DOHH2 (cell line): ENCODE results near the gene SHLD1.

Experiments
- H3F3A ChIP-seq: fragments of 200-600 bp; sonication (generic), shearing (Covaris generic); 2 replicates; pipeline ENCODE4 v1.6.0; 2016; ENCODE audit warnings: antibody characterized with exemption, mild to moderate bottlenecking; ENCODE audit not compliant: control insufficient read depth, insufficient read depth
- H3K27ac ChIP-seq: fragments of 200-600 bp; sonication (generic); 2 replicates; pipeline ENCODE4 v1.5.1; 2014; ENCODE audit warnings: low read depth, mild to moderate bottlenecking, low read length, moderate library complexity
- H3K27me3 ChIP-seq: fragments of 200-600 bp; sonication (generic); 2 replicates; pipeline ENCODE4 v1.6.1; 2014; ENCODE audit warnings: mild to moderate bottlenecking, low read length, mixed read lengths; ENCODE audit not compliant: control insufficient read depth
- H3K36me3 ChIP-seq: fragments of 200-600 bp; sonication (generic); 2 replicates; pipeline ENCODE4 v1.6.1; 2014; ENCODE audit warnings: mild to moderate bottlenecking, low read length, moderate library complexity, mixed read lengths; ENCODE audit not compliant: control insufficient read depth
- H3K4me1 ChIP-seq: fragments of 200-600 bp; sonication (generic); 2 replicates; pipeline ENCODE4 v1.6.1; 2014; ENCODE audit warnings: mild to moderate bottlenecking, low read length, mixed read lengths; ENCODE audit not compliant: control insufficient read depth
- H3K4me2 ChIP-seq: fragments of 200-600 bp; sonication (generic); 2 replicates; pipeline ENCODE4 v1.6.0; 2014; ENCODE audit warnings: mild to moderate bottlenecking, low read length, moderate library complexity
- H3K4me3 ChIP-seq: fragments of 200-600 bp; sonication (generic); 2 replicates; pipeline ENCODE4 v1.5.1; 2014; ENCODE audit warnings: mild to moderate bottlenecking, low read length, mixed read lengths
- H3K79me2 ChIP-seq: fragments of 200-600 bp; sonication (generic); 2 replicates; pipeline ENCODE4 v1.6.1; 2014; ENCODE audit warnings: mild to moderate bottlenecking, low read length, mixed read lengths; ENCODE audit not compliant: control insufficient read depth
- H3K9me2 ChIP-seq: fragments of 200-600 bp; sonication (generic); replicated peaks from 2 replicates; pipeline ENCODE4 v1.6.1; 2014; ENCODE audit warnings: mild to moderate bottlenecking, low read length, mixed read lengths; ENCODE audit not compliant: control insufficient read depth
- H3K9me3 ChIP-seq: fragments of 200-600 bp; sonication (generic); 2 replicates; pipeline ENCODE4 v1.6.1; 2014; ENCODE audit warnings: antibody characterized with exemption, low read length, mixed read lengths; ENCODE audit not compliant: control insufficient read depth, insufficient read depth
- H4K20me1 ChIP-seq: fragments of 200-600 bp; sonication (generic); 2 replicates; pipeline ENCODE4 v1.6.0; 2014; ENCODE audit warnings: low read depth, mild to moderate bottlenecking, antibody characterized with exemption, low read length, moderate library complexity; ENCODE audit not compliant: control insufficient read depth, insufficient read depth
- EZH2phosphoT487 ChIP-seq: fragments of 200-600 bp; sonication (generic); IDR thresholded peaks from 2 replicates; pipeline ENCODE4 v1.6.1; 2017; ENCODE audit warnings: borderline replicate concordance, mild to moderate bottlenecking, antibody characterized with exemption, low read length, moderate library complexity, mixed read lengths
- TF ChIP-seq, protein P1 (sequence below): fragments of 200-600 bp; sonication (generic); IDR thresholded peaks from one replicate; pipeline ENCODE4 v1.5.1; 2014; ENCODE audit warnings: antibody characterized with exemption, mild to moderate bottlenecking, low read depth, low read length; ENCODE audit not compliant: poor library complexity, severe bottlenecking

The SHLD1 gene

GRCh38 chr20:5888041-5888440 lies 137.8 kb downstream of the SHLD1 start:
- no peak for TF ChIP-seq EZH2phosphoT487
- TF ChIP-seq, protein P1, sequence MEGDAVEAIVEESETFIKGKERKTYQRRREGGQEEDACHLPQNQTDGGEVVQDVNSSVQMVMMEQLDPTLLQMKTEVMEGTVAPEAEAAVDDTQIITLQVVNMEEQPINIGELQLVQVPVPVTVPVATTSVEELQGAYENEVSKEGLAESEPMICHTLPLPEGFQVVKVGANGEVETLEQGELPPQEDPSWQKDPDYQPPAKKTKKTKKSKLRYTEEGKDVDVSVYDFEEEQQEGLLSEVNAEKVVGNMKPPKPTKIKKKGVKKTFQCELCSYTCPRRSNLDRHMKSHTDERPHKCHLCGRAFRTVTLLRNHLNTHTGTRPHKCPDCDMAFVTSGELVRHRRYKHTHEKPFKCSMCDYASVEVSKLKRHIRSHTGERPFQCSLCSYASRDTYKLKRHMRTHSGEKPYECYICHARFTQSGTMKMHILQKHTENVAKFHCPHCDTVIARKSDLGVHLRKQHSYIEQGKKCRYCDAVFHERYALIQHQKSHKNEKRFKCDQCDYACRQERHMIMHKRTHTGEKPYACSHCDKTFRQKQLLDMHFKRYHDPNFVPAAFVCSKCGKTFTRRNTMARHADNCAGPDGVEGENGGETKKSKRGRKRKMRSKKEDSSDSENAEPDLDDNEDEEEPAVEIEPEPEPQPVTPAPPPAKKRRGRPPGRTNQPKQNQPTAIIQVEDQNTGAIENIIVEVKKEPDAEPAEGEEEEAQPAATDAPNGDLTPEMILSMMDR, result no peak
- no peaks in the 10 kb centered on the region for H3K36me3 ChIP-seq
- no peaks in the 10 kb centered on the region for H3K9me2 ChIP-seq
- no peak overlapping the region for H3K4me3 ChIP-seq
- H4K20me1 ChIP-seq, result no peaks in the 10 kb centered on the region
- peaks cover 16% of the 10 kb centered on the region for H3K27me3 ChIP-seq
- no peak overlapping the region for H3K27ac ChIP-seq
- H3F3A ChIP-seq, result no peaks in the 10 kb centered on the region
- H3K79me2 ChIP-seq, result no peaks in the 10 kb centered on the region
- no peaks in the 10 kb centered on the region for H3K9me3 ChIP-seq
- H3K4me2 ChIP-seq, result no peak overlapping the region
- no peaks in the 10 kb centered on the region for H3K4me1 ChIP-seq

DNA sequence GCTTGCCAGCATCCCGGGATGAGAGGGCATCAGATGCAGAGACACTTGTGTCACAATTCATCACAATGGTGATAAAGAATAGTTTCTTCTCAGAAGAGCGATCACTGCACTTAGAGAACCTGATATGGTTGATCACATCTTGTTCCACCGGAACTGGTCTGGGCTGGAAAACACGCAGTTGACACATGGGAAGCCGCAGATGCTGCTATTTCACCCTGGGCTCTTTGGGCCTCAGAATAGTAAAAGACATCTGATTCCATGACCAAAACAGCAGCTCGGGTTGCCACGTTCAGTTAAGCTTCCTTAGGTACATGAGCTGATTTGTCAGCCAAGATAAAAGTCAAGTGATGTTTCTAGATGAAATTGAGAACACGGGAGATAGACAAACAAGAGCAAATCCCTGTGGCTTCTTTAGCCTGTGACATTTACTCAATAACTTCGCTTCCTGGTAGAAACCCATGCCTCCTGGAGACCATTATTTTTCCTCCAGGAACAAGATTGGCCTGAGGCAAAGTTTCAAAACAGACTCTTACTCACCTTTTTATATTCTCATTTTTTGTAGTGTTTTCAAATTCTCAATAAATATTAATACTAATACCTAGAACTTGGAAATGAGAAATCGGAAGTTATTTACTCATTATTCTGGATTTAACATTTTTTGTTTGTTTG lies 140.7 kb downstream of the SHLD1 start:
- Histone ChIP-seq H3K27ac (no peak overlapping the region), H3K4me2 (no peak overlapping the region), H3K9me3 (no peaks in the 10 kb centered on the region), H4K20me1 (no peaks in the 10 kb centered on the region), H3F3A (no peaks in the 10 kb centered on the region), H3K4me1 (no peaks in the 10 kb centered on the region), H3K4me3 (no peak overlapping the region), H3K27me3 (peaks cover 14% of the 10 kb centered on the region), H3K9me2 (no peaks in the 10 kb centered on the region), H3K36me3 (no peaks in the 10 kb centered on the region), H3K79me2 (no peaks in the 10 kb centered on the region)
- TF ChIP-seq EZH2phosphoT487, result no peak
- TF ChIP-seq, protein P1, result no peak

DNA sequence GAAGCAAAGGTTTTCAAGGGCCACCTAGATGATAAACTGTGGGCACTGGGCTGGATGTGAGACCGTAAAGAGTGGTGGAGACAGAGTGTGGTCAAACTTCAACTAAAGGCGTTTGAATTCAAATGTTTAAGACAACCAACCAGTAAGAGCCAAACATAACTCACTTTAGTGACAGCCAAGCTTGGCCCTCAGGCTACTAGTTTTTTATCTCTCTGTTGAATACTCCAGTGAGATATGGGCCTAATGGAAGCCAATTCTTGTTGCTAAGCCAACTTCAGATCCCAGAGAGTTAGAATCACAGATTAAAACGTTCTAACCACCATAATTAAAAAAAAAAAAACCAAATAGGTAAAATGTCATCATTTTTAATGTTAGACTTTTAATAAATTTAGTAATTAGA lies 142.9 kb downstream of the SHLD1 start:
- TF ChIP-seq, protein P1, result no peak
- TF ChIP-seq EZH2phosphoT487, result no peak
- Histone ChIP-seq H3K4me3 (no peak overlapping the region), H3K4me1 (no peaks in the 10 kb centered on the region), H4K20me1 (no peaks in the 10 kb centered on the region), H3K4me2 (no peak overlapping the region), H3K36me3 (no peaks in the 10 kb centered on the region), H3K79me2 (no peaks in the 10 kb centered on the region), H3K27me3 (peaks cover 7% of the 10 kb centered on the region), H3F3A (no peaks in the 10 kb centered on the region), H3K9me3 (no peaks in the 10 kb centered on the region), H3K9me2 (no peaks in the 10 kb centered on the region), H3K27ac (no peak overlapping the region)
